Measurements from ENCODE around the gene VSIG10. TPM values are rescaled to one million over a fixed set of nuclear protein-coding genes. Genes with fewer than 3 reads are reported as not detected.

The VSIG10 gene
- total and polyA plus RNA-seq, 2 of the 13 experiments (the other 11 are each of a cell fraction or from before 2014, with no cell fraction given): 25.6 to 42.5 TPM

GRCh38 chr12:118052324-118053070 is 51.3 kb downstream of the VSIG10 start (continued):
- TF ChIP-seq PRDM10 (CRISPR knock-in tag; IDR thresholded peaks at IDR 0.05; ENCODE audit: low read depth) (peak; percentile 79; the same call in 1 of the 2 replicates), ZC3H13 (CRISPR knock-in tag; IDR thresholded peaks at IDR 0.05) (no peak), ZNF737 (CRISPR knock-in tag; IDR thresholded peaks at IDR 0.05; ENCODE audit: borderline replicate concordance) (no peak), ZNF547 (CRISPR knock-in tag; IDR thresholded peaks at IDR 0.05) (peak; percentile 16; the same call in 1 of the 2 replicates), ZNF512 (CRISPR knock-in tag; IDR thresholded peaks at IDR 0.05) (no peak), ZNF121 (CRISPR knock-in tag; IDR thresholded peaks at IDR 0.05) (0 out of 2 replicates have a peak, but pooled peaks have one; percentile 26), ZNF441 (CRISPR knock-in tag; IDR thresholded peaks at IDR 0.05; ENCODE audit: borderline replicate concordance) (no peak; the same call in 1 of the 2 replicates), POLR2A (IDR thresholded peaks at IDR 0.05; ENCODE audit: insufficient read depth in 1 of 2, low read depth in 2 of 2, low read length in 2 of 2) (peak; percentile 42 to 73; a peak in 3 of 4 replicates), ZNF225 (CRISPR knock-in tag; IDR thresholded peaks at IDR 0.05) (no peak), ZNF350 (CRISPR knock-in tag; IDR thresholded peaks at IDR 0.05; ENCODE audit: borderline replicate concordance, low read depth) (peak; percentile 95), GZF1 (CRISPR knock-in tag; IDR thresholded peaks at IDR 0.05) (no peak), TMF1 (CRISPR knock-in tag; IDR thresholded peaks at IDR 0.05; ENCODE audit: low read depth) (no peak), ZNF761 (CRISPR knock-in tag; conservative IDR thresholded peaks at IDR 0.05) (0 out of 2 replicates have a peak, but pooled peaks have one; percentile 66), HNRNPK (IDR thresholded peaks at IDR 0.05; ENCODE audit: low read depth, low read length, poor library complexity, severe bottlenecking) (no peak)
- TF ChIP-seq, protein P1, sequence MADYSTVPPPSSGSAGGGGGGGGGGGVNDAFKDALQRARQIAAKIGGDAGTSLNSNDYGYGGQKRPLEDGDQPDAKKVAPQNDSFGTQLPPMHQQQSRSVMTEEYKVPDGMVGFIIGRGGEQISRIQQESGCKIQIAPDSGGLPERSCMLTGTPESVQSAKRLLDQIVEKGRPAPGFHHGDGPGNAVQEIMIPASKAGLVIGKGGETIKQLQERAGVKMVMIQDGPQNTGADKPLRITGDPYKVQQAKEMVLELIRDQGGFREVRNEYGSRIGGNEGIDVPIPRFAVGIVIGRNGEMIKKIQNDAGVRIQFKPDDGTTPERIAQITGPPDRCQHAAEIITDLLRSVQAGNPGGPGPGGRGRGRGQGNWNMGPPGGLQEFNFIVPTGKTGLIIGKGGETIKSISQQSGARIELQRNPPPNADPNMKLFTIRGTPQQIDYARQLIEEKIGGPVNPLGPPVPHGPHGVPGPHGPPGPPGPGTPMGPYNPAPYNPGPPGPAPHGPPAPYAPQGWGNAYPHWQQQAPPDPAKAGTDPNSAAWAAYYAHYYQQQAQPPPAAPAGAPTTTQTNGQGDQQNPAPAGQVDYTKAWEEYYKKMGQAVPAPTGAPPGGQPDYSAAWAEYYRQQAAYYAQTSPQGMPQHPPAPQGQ (CRISPR knock-in tag; IDR thresholded peaks at IDR 0.05; ENCODE audit: borderline replicate concordance): no peak
- TF ChIP-seq, protein P2, sequence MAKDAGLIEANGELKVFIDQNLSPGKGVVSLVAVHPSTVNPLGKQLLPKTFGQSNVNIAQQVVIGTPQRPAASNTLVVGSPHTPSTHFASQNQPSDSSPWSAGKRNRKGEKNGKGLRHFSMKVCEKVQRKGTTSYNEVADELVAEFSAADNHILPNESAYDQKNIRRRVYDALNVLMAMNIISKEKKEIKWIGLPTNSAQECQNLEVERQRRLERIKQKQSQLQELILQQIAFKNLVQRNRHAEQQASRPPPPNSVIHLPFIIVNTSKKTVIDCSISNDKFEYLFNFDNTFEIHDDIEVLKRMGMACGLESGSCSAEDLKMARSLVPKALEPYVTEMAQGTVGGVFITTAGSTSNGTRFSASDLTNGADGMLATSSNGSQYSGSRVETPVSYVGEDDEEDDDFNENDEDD (CRISPR knock-in tag; IDR thresholded peaks at IDR 0.05; ENCODE audit: borderline replicate concordance): 0 out of 2 replicates have a peak, but pooled peaks have one; percentile 46
- TF ChIP-seq, protein P3, sequence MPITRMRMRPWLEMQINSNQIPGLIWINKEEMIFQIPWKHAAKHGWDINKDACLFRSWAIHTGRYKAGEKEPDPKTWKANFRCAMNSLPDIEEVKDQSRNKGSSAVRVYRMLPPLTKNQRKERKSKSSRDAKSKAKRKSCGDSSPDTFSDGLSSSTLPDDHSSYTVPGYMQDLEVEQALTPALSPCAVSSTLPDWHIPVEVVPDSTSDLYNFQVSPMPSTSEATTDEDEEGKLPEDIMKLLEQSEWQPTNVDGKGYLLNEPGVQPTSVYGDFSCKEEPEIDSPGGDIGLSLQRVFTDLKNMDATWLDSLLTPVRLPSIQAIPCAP (CRISPR knock-in tag; IDR thresholded peaks at IDR 0.05; ENCODE audit: low read depth): no peak
